HG03064 (cell line): ENCODE data around the gene UBQLN4.
"Not testable (repeated sequence)": the region's sequence is repeated elsewhere in the genome, so short reads cannot be mapped to it uniquely, and the experiment has no call there.

ENCODE experiments used
- ATAC-seq: cut with Tn5 transposase; IDR thresholded peaks from one replicate; pipeline ENCODE4 v1.9.1; 2021; ENCODE audit warnings: low read depth; ENCODE audit not compliant: unreplicated experiment

The UBQLN4 gene

DNA sequence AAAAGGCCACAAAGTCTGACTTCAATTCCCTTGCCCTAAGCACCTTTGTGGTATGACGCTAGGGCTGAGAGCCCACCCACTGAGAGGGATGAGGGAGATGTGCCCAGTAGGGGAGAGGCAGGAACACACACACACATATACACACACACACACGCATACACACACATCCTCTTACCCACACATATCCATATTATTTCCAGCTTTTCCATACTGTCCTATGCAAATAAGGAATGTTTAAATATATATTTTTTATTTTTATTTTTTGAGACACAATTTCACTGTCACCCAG, 10.3 kb upstream of the UBQLN4 start:
- ATAC-seq: no peak

DNA sequence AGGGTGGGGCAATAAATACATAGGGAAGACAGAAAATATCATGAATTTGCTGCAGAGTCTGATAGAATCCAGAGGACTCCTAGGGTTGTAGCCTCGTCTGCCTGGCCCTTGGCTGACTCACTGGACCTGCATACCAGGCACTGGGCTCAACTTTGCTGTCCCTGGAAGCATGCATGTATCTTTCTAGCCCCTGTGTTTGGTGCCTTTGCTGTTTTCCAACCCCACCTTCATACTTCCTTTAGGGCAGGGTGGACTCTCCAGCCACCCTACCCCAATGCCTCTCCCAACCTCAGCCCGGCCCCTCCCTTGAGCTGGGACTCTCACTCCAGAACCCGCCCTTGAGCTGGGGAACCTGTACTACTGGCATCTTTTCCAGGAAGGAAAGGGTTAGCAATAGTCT, 8.6 kb upstream of the UBQLN4 start:
- ATAC-seq: no peak

DNA sequence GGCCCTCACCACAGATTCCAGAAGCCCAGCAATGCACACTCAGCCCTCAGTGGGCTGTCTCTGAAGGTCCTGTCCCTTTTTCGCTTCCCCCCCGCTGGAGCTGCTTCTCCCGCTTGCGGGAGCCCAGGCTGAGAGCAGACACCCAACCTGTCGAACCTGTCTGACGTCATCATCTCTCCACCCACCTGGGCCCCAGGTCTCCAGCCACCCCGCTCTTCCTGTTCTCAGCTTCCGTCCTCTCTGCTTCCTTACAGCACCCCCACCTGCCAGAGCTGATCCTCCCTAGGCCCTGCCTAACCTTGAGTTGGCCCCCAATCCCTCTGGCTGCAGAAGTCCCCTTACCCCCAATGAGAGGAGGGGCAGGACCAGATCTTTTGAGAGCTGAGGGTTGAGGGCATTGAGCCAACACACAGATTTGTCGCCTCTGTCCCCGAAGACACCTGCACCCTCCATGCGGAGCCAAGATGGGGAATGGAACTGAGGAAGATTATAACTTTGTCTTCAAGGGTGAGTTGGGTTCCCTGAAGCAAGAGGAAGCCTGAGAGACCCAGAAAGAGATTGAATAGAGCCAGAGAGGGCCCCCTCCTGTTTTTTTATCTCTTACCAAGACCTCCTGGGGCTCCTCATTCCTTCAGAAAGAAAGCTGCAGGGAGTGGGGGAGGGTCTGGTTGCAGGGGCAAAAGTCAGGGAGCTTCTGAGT, 7.5 kb upstream of the UBQLN4 start, which contains the start of gene RAB25:
Gene RAB25, plus strand, starts transcription at position 224 of the 700 bp plus-strand sequence. Its CDS starts 241 bp downstream, at position 465.
- ATAC-seq: no peak

DNA sequence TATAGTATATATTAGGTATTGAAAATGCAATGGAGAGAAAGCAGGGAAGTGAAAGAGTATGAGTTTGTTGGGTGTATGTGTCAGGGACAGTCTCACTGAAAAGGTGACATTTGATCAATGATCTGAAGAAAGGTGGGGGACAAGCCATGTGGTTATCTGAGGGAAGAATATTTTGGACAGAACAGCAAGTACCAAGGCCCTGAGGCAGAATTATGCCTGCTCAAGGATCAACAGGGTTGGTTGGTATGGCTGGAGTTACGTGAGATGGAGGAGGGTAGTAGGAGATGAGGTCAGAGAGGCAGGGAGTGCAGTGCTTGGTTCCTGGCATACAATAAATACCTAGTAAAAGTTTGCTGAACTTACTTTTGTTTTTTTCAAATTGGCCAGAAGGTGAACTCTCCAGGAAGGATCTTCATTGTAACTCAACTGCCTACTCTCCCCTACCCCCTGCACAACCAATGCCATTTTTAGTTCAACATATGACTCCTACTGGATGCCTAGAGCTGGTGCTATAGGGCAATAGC, 2.8 kb upstream of the UBQLN4 start:
- ATAC-seq: no peak

DNA sequence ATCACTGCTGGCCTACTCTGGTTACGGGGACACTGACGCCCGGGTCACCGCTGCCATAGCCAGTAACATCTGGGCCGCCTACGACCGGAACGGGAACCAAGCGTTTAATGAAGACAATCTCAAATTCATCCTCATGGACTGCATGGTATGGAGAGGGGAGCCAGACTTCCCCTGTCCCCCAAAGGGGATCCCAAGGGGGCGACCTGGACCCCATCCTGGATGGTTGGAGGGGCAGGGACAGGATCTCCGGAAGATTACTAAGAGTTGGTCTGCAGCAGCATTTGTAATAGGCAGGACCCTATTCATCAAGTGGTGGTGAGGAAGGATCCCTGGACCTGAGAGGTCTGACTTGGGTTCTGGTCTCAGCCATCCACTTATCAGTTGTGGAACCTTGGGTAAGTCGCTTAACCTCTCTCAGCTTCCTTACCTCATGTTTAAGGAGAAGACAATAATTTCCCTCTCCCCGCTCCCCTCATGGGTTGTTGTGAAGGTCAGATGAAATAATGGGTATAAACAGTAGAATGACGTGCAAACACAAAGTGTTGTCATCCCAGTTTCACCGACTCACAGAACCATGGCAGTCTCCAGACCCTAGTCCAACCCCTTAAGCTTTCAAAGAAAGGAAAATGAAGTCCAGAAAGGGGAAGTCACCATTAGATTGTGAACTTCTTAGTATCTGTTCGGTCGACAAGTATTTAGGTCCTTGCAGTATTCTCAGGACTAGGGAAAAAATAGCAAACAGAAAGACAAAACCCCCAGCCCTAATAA, 1.9 kb upstream of the UBQLN4 start:
- ATAC-seq: no peak

DNA sequence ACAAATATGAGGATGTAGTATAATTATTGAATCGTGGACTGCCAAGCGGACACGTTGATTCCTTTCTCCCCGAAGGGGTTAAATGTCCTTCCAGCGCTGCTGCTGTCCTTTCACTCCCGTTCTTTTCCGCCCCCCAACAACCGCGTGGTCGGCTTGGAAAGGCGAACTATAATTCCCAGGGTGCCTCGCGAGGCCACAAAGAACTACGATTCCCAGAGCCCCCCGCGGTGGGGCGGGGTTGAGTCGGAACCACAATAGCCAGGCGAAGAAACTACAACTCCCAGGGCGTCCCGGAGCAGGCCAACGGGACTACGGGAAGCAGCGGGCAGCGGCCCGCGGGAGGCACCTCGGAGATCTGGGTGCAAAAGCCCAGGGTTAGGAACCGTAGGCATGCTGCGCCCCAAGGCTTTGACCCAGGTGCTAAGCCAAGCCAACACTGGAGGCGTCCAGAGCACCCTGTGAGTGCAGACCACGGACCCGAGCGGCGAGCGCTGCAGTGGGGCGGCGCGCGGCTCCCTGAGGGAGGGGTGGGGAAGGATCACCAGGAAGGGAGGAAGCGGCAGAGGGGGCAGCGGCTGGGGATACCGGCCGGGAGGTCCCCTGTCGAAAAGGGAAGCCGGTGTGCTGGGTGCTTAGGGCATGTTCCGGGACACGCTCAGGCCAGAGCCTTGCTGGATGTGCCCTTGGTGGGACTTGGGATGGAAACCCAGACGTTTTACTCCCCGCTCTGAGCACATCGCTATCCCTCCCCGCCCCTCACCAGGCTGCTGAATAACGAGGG, 1.1 kb upstream of the UBQLN4 start, which contains the start of gene LAMTOR2:
Gene LAMTOR2, plus strand, starts transcription at position 283 of the 781 bp plus-strand sequence. Its CDS starts 108 bp downstream, at position 391.
- peak; percentile 70 for ATAC-seq

DNA sequence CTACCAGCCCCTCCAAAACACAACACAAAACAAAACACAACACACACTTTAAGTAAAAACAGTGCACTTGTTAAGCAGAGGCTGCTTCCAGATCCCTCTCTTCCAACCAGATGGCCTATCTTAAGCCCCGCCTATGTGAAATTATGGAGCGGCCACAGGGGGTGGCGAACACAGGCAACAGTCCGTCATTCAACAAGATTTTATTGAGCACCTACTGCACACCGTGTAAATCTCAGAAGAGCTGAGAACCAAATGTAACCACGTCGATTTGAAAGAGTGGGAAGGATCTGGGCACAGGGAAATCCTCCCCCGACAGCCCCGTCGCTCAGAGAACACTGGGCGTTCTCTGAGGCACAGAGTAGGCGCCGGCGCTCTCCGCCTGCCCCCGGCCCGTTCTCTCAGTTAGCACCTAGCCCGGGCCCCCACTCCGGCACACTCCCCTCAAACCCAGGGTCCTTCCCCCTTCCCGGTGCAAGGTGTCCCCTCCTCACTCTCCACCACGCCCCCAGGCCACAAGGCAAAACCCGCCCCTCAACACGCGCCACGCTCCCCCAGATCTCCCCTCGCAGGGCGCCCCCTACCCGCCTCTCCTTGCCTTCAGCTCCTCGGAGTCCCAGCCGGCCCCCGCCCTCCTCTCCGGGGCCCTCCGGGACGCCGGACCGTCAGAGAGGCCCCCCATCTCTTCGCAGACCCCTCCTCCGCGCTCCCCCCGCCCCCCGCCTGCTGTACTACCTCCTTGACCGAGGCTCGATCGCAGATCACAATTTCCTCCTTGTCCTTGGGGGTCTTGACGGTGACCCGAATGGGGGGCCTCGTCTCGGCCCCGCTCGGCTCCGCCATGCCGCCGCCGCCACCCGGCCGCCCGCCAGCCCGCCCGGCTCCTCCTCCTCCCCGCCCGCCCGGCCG, 483 bp downstream of the UBQLN4 start:
- no peak for ATAC-seq

DNA sequence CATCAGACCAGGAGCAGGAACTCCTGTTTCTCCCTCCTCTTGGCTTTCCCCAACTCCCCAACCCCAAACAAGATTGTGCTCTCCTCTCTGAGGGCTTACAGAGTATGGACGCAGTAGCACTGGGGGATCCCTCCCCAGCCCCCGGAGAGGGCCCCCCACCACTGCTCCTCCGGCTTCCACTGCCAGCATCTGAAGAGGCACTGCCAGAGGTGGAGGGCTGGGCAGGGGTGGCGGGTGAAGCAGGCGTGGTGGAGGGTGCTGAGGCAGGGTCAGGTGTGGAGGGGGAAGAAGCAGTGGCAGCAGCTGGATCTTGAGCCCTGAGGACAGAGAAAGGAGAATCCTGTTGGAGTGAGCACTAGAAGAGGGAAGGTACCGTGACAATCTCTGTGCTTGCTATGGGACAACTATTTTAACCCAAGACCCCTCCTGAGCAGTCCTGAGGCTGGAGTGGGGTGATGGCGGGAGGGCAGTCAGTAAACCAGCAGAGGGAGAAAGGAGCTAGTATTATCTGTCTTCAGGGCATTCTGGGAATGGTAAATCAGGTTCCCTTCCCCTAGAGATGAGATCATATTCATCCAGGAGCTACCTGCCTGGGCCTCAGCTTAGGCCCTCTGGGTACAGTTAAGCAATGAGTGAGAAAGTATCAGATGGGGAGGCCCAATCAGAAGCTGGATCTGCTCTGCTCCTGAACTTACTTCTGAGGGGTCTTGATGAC, 2.4 kb downstream of the UBQLN4 start:
- ATAC-seq: no peak

DNA sequence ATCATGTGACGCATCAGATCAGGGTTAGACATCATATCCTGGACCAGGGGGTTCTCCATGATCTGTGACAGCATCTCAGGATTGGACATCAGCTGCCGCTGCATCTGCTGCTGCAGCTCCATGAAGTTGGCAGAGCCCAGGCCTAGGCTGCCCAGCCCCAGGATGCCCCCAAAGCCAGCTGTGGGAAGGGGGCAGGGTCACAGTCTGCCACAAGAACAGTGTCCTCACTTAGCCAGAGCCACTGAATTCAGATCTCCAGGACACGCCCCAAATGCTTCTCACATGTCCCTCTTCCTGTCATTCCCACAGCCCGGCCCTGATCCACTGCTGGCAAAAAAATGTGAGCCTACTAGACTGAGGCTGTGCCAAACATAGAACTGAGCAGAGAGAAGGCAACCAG, 3.2 kb downstream of the UBQLN4 start:
- no peak for ATAC-seq

DNA sequence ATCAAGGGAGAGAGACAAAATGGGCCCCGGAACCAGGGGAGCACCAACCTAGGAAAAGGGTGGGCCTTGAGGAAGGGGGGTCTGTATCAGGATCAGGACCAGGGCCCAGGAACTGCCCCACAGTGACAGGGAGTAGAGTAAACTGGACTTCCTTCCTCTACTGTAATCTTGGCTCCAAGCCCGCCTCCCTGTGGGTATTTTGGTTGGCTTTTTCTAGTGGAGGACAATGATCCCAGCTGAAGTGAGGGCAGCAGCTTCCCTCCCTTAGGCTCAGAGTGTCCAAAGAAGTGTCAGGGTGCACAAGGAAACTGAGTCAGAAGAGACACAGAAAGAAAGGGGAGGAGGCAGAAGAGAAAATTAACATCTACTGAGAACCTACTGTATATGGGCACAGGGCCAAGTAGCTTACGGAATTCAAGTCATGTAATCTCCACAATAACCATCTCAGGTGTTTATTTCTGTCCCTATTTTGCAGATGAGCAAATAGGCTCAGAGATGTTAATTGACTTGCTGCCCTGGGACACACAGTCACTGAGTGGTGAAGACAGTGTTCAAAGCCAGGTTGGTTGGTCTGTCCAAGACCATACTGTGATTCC, 4.8 kb downstream of the UBQLN4 start:
- no peak for ATAC-seq

DNA sequence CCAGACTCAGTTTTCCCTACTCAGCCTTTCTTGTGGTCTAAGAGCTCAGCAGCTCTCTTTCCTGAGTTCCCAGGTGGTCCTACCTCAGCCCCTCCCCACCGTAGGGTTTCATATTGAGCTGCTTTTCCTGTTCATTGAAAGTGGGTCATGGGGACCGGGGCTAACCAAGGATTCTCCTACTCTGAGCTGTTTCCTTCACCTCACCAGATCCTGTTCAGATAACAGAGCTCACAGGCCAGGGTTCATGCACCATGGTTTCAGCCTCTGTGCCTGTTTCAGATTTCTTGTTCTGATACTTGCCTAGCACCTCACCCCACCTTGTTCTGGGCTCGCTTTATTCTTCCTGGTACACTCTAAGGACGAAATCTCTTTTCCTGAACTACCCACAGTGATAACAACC, 8.5 kb downstream of the UBQLN4 start:
- ATAC-seq: no peak

DNA sequence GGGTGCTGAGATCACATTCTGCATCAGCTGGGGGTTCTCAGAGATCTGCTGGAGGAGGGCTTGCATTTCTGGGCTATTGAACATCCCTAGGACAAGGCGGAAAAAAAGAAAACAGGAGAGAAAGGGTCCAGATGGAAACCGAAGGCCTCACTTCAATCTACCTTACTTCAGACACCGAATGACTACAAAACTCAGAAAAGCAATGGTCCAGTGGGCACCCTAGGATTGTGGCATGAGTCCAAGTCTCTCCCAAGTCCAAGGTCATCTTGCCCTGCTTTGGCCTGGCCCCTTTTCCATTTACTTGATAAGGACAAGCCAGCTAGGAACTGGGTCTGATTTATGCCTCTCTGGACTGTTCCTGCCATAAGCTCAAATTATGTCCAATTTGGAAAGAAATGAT, 10.8 kb downstream of the UBQLN4 start:
- ATAC-seq: no peak

DNA sequence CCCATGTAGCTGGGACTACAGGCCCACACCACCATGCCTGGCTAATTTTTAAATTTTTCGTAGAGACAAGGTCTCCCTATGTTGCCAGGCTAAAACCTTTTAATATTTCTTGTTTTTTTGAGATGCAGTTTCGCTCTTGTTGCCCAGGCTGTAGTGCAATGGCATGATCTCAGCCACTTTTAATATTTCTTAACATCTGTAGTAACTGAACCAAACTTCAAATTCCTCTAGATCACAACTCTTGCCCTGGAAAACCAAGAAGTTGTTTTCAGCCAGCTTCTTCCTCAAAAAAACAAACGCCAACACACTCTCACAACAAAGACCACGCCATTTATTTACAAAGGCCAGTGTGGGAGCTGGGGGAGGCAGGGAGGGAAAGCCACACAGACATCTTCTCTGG, 18.6 kb downstream of the UBQLN4 start:
- ATAC-seq: not testable (repeated sequence)

DNA sequence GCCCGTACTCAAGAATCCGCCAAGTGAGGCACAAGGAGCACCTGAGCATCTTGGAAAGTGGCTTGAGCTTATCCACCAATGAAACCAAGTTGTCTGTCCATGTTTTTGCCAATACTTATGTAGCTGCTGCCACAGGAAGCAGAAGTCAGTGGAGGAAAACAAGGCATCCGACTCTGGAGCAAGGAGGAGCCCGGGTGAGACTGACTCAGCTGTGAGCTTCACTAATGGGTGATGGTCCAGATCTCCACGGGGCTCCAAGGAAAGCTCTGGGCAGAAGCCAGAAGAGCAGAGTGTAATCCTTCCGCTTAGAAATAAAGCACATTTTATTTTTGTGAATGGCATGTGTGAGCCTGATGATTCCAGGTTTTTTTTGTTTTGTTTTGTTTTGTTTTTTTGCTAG, 20.6 kb downstream of the UBQLN4 start:
- ATAC-seq: no peak

DNA sequence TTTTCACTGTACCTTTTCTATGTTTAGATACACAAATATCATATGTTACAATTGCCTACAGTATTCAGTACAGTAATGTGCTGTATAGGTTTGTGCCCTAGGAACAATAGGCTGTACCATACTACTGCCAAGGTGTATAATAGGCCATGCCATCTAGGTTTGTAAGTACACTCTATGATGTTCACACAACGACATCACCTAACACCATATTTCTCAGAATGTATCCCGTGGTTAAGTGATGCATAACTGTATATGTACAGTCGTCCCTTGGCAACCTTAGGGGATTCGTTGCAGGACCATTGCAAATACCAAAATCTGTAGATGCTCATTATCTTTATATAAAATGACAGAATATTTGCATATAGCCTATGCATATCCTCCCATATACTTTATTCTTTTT, 27.0 kb downstream of the UBQLN4 start:
- ATAC-seq: no peak

DNA sequence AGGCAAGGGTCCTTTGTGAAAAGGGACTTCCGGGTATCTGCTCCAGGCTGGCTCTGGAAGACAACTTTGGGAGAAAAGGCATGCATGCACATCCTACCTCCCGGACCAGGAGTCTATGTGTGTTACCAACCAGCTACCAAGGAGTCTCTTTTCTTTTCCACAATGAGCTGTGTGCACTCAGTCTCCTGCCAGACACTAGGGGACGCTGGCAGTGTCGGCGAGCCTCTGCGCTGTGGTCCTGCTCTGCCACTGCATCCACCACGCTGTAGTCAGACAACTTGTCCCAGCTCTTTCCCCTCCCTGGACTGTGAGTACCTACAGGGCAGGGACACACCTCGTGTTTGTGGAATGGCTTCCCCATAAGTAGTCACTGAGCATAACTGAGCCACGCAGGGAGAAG, 27.7 kb downstream of the UBQLN4 start:
- ATAC-seq: no peak

DNA sequence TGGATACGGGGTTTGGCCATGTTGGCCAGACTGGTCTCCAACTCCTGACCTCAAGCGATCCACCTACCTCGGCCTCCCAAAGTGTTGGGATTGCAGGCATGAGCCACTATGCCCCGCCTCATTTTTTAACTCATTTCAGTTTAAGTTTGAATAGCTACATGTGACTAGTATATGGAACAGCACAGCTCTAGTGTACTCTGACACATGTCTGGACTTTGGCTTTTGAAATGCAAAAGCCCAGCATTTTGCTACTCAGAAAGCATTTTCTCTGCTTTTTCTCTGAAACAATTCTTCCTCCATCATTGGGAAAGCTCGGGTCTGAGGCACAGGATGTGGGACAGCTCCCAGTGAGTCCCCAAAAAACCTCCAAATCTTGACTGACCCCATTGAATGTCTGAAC, 28.8 kb downstream of the UBQLN4 start:
- ATAC-seq: no peak

DNA sequence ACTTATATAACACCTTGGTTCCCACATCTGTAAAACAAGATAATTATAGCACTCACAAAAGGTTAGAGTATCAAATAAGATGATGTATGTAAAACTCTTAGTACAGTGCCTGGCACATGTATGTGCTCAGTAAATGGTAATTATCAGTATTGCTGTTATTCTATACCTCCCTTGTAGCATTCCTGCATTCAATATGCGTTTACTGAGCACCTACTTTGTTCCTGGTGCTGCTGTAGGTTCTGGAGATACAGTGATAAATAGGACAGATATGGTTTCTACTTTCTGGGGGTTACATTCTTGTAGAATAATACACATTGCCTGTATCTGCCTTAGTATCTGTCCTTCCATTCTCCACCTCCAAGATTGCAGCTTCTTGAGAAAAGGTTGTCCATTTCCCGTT, 31.6 kb downstream of the UBQLN4 start:
- no peak for ATAC-seq

DNA sequence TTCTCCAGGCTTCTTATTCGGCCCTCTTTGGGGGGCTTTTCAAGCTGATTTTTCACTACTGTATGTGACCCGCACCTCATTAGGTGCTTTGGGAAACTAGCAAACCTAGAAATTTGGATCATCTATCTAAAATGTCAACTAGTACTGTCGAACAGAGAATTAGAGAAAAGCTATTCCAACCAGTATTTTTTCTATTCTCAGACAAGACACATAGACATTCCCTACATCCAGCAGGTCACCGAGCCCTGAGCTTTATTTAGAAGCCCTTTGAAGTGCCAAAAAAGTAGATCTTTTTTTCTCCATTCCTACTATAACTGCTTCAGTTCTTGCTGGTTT, 32.5 kb downstream of the UBQLN4 start:
- no peak for ATAC-seq
